Psoas muscle (tissue), 8 donors: Measurements from ENCODE around the gene PIGW. TPM values are rescaled to one million over a fixed set of nuclear protein-coding genes. Genes with fewer than 3 reads are reported as not detected.
A peak's percentile ranks its signal among the peaks of the same experiment; 100 is the strongest.

Experiments
- ATAC-seq, 4 donors: fragments of 200-7000 bp; cut with Tn5 transposase; one replicate each; pipeline ENCODE4 v1.9.1; 2020; ENCODE audit warnings: moderate library complexity in 3 of 4, mild to moderate bottlenecking in 2 of 4
- DNase-seq, 2 donors: peaks; one replicate each; pipeline ENCODE4 v3.0.0-alpha.2; 2020
- H3K27ac ChIP-seq: fragments of 200-600 bp; one replicate; pipeline ENCODE4 v1.8.0; 2022
- H3K27me3 ChIP-seq, 3 donors: fragments of 200-600 bp in 1 of 3; one replicate each; pipeline versions ENCODE4 v1.6.1 to v1.8.0; 2013 to 2022; ENCODE audit warnings: low read length in 2 of 3, mild to moderate bottlenecking in 2 of 3, moderate library complexity in 1 of 3; ENCODE audit not compliant: insufficient read depth in 3 of 3
- H3K36me3 ChIP-seq, 2 donors: fragments of 200-600 bp in 1 of 2; one replicate each; pipeline versions ENCODE4 v1.6.1 to v1.8.0; 2013 to 2022; ENCODE audit warnings: low read depth in 1 of 2, mild to moderate bottlenecking in 1 of 2, moderate library complexity in 1 of 2; ENCODE audit not compliant: insufficient read depth in 1 of 2
- H3K4me1 ChIP-seq: fragments of 200-600 bp; one replicate; pipeline ENCODE4 v1.8.0; 2022
- H3K4me3 ChIP-seq: fragments of 200-600 bp; one replicate; pipeline ENCODE4 v1.8.0; 2022; ENCODE audit warnings: mild to moderate bottlenecking
- H3K9me3 ChIP-seq: fragments of 200-600 bp; one replicate; pipeline ENCODE4 v1.8.0; 2022
- WGBS, 3 donors: extraction: QIAGEN DNeasy Blood & Tissue Kit; methylation state at CpG; one replicate each; pipeline versions ENCODE4 v1.1.6 to v1.1.7; 2013; 5-methylcytosine and 5-hydroxymethylcytosine counted together
- intact Hi-C, 2 donors: fragments of 100-400 bp; cut with DNase I; formaldehyde crosslinking; loops; one replicate each; pipeline versions ENCODE4 v1.11.0 to v1.14.2; 2022
- polyA plus RNA-seq, 3 donors: library from polyadenylated mRNA; stranded (reverse); fragments of 200-250 nt; gene quantifications; one replicate each; pipeline ENCODE4 v1.2.3, GENCODE V29; 2013
- total RNA-seq, 4 donors: library from RNA; stranded (reverse); fragmentation: NEBNext Ultra II Directional in 2 of 4; extraction: Animal tissue kit (Norgen Biotek cat#: 25700) in 2 of 4; gene quantifications; one replicate each; pipeline versions ENCODE4 v1.2.1 to v1.2.4, GENCODE V29; 2021 to 2023
- TF ChIP-seq, protein P1 (sequence below): fragments of 200-600 bp; IDR thresholded peaks from one replicate; pipeline ENCODE4 v1.8.0; 2022; ENCODE audit warnings: antibody characterized with exemption
- donor health status: healthy with polysubstance abuse.
- donor health status: DM: no; HTN: no; CAD: no; lungs with moderate emphysema.
- donor health status: Bipolar disorder and iron deficiency.
- donor health status: healthy.
- donor health status: DM: yes; HTN: yes; CAD: no.
- donor health status: DM: no; HTN: no; CAD: no.
- donor health status: DM: no; HTN: no; CAD: no.
- donor health status: DM: yes; HTN: yes; CAD: no.

Gene PIGW
- total and polyA plus RNA-seq, 7 donors, result 5.5 to 18.0 (median 11.2) TPM

DNA sequence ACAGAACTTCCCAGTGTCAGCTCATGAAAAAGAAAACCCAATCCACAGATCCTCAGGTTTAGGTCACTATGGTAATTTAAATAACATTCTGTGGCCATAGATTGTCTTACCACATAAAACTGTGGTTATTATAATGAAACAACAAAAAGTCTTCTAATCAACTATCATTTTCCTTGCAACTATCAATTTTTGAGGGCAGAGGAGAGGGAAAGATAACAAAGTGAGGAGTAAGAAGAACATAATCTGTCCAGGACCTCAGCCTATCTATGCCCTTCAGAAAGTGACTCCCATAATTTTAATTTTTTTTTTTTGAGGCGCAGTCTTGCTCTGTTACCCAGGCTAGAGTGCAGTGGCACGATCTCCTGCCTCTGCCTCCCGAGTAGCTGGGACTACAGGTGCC lies 5.9 kb downstream of the PIGW start:
- no peak for ATAC-seq
- peaks cover 0 to 34% of the 10 kb centered on the region in 2 donors for H3K36me3 ChIP-seq
- 91 to 94% (median 91%) methylated on average over 3 of the region's 3 CpGs for WGBS, 3 donors
- no peak for DNase-seq
- peaks cover 15% of the 10 kb centered on the region for H3K4me1 ChIP-seq
- TF ChIP-seq, protein P1, sequence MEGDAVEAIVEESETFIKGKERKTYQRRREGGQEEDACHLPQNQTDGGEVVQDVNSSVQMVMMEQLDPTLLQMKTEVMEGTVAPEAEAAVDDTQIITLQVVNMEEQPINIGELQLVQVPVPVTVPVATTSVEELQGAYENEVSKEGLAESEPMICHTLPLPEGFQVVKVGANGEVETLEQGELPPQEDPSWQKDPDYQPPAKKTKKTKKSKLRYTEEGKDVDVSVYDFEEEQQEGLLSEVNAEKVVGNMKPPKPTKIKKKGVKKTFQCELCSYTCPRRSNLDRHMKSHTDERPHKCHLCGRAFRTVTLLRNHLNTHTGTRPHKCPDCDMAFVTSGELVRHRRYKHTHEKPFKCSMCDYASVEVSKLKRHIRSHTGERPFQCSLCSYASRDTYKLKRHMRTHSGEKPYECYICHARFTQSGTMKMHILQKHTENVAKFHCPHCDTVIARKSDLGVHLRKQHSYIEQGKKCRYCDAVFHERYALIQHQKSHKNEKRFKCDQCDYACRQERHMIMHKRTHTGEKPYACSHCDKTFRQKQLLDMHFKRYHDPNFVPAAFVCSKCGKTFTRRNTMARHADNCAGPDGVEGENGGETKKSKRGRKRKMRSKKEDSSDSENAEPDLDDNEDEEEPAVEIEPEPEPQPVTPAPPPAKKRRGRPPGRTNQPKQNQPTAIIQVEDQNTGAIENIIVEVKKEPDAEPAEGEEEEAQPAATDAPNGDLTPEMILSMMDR, result no peak
- no peak overlapping the region for H3K4me3 ChIP-seq
- intact Hi-C loops, result no loop called here
- H3K9me3 ChIP-seq, result no peaks in the 10 kb centered on the region
- no peak overlapping the region for H3K27ac ChIP-seq
- H3K27me3 ChIP-seq, result no peaks in the 10 kb centered on the region

DNA sequence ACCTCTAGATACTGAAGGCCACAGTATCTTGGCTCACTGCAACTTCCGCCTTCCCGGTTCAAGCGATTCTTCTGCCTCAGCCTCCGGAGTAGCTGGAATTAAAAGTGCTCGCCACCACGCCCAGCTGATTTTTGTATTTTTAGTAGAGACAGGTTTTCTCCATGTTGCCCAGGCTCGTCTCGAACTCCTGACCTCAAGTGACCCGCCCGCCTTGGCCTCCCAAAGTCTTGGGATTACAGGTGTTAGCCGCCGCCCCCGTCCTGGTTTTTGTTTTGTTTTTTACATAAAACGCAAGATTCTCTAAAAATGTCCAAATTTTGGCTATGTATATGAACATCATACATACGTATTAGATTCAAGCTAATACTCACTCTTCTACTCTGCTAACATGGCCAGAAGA lies 8.0 kb downstream of the PIGW start:
- H3K4me1 ChIP-seq, result peaks cover 25% of the 10 kb centered on the region
- 94 to 97% (median 95%) methylated on average over 15 of the region's 15 CpGs for WGBS, 3 donors
- peak overlapping the region; percentile 100 for H3K27ac ChIP-seq
- no peaks in the 10 kb centered on the region for H3K9me3 ChIP-seq
- intact Hi-C loops, result no loop called here
- H3K4me3 ChIP-seq, result no peak overlapping the region
- no peaks in the 10 kb centered on the region for H3K27me3 ChIP-seq
- TF ChIP-seq, protein P1, result no peak
- peaks cover 2 to 33% of the 10 kb centered on the region in 2 donors for H3K36me3 ChIP-seq
- no peak for DNase-seq
- ATAC-seq, result no peak

DNA sequence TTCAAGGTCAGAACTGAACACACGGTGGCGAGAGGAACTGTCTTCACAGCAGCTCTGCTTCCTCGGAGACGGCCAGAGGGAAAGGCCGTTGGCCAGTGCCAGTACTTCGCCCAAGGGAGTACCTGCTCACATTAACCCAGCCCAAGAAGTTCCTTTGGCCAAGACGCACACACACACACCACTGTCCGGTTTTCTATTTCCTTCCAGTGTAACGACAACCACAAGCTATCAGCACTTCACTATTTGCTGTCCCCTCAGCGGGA lies 9.2 kb downstream of the PIGW start:
- TF ChIP-seq, protein P1, result no peak
- WGBS, 3 donors, result 0 to 1% (median 0%) methylated on average over 10 of the region's 10 CpGs
- H3K9me3 ChIP-seq, result no peaks in the 10 kb centered on the region
- H3K27ac ChIP-seq, result peak overlapping the region; percentile 100
- H3K36me3 ChIP-seq, result peaks cover 2 to 24% of the 10 kb centered on the region in 2 donors
- intact Hi-C loops, result no loop called here
- DNase-seq, result peak in 1 of 2 donors; percentile 73
- ATAC-seq, result peak; percentile 6 to 35 (median 24)
- no peaks in the 10 kb centered on the region for H3K27me3 ChIP-seq
- peaks cover 37% of the 10 kb centered on the region for H3K4me1 ChIP-seq
- H3K4me3 ChIP-seq, result peak overlapping the region; percentile 88

DNA sequence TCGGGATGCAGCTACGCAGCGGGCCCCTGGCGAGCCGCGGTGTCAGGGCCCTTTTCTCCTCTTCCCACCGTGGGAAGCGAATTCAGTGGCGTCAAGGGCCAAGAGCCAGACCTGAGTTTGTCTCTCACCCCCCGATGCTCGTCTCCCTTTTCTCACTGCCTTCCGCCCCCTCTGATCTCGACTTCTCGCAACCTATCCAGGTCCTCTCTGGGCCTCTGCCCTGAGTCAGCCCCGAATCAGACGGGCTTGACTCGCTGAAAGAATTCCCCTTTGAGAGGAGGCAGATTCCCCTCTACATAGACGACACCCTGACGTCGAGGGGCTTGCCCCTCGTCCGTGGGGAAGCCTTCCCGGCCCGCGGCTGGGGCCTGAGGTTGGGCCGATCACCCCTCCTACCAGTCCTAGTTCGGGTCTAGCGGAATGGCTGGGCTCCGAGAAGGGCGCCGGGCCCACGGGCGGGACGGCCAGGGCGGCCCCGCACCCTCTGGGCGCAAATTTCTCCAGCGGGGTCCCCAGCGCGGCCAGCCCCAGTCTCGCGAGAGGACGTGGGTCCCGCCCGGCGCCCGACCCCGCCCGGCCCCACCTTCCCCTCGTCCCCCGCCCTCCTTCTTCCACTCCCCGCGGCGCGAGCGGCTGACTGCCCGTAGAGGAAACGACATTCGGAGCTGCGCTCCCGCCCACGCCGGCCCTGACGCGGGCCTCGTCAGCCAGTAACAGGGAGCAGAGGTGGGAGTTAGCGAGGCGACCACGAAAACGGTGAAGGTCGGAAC lies 9.7 kb downstream of the PIGW start, which contains the start of gene GGNBP2:
Gene GGNBP2, plus strand, starts transcription at position 613 of the 770 bp plus-strand sequence. CDS start 806 bp downstream, outside the sequence.
- peak; percentile 85 to 88 (median 86) for ATAC-seq
- 0 to 1% (median 0%) methylated on average over 57 to 71 of the region's 71 CpGs for WGBS, 3 donors
- Histone ChIP-seq H3K9me3 (no peaks in the 10 kb centered on the region), H3K27ac (peak within 1 kb of the TSS; percentile 100), H3K4me3 (peak within 1 kb of the TSS; percentile 88), H3K4me1 (peaks cover 41% of the 10 kb centered on the region), H3K36me3 (peaks cover 2 to 18% of the 10 kb centered on the region in 2 donors), H3K27me3 (no peaks in the 10 kb centered on the region)
- intact Hi-C loops, result no loop called here
- DNase-seq, result peak; percentile 95
- TF ChIP-seq, protein P1, result no peak
